H1 (cell line): Measurements from ENCODE around the gene PTPN18.

Experiments used
- EZH2 ChIP-seq: fragments of 200-600 bp; sonication (generic); IDR thresholded peaks from 2 replicates; pipeline ENCODE4 v1.7.1; 2012; ENCODE audit warnings: low read depth, mild to moderate bottlenecking, moderate library complexity, low read length, inconsistent platforms; ENCODE audit not compliant: severe bottlenecking
- POU5F1 ChIP-seq: IDR thresholded peaks from 2 replicates; pipeline ENCODE4 v1.6.1; 2011; ENCODE audit warnings: low read depth, mild to moderate bottlenecking, low read length, moderate library complexity
- TBP ChIP-seq: IDR thresholded peaks from 2 replicates; pipeline ENCODE4 v1.6.1; 2011; ENCODE audit warnings: low read depth, low read length, improper control_type of control experiment
- TCF12 ChIP-seq: IDR thresholded peaks from 2 replicates; pipeline ENCODE4 v1.6.1; 2011; ENCODE audit warnings: low read depth, mild to moderate bottlenecking, low read length
- ZNF274 ChIP-seq: IDR thresholded peaks from 2 replicates; pipeline ENCODE4 v1.7.0; 2012; ENCODE audit warnings: low read length, borderline replicate concordance; ENCODE audit errors: extremely low read depth
- TF ChIP-seq, protein P1 (sequence below), 3 experiments: IDR thresholded peaks; 1 replicate in 2 of 3; 2 replicates in 1 of 3; pipeline versions ENCODE4 v1.5.1 to v1.6.1; 2011; ENCODE audit warnings: low read length in 3 of 3, mild to moderate bottlenecking in 3 of 3, inconsistent platforms in 2 of 3, low read depth in 1 of 3, moderate library complexity in 1 of 3; ENCODE audit not compliant: insufficient read depth in 1 of 3; ENCODE audit errors: control extremely low read depth in 1 of 3

DNA sequence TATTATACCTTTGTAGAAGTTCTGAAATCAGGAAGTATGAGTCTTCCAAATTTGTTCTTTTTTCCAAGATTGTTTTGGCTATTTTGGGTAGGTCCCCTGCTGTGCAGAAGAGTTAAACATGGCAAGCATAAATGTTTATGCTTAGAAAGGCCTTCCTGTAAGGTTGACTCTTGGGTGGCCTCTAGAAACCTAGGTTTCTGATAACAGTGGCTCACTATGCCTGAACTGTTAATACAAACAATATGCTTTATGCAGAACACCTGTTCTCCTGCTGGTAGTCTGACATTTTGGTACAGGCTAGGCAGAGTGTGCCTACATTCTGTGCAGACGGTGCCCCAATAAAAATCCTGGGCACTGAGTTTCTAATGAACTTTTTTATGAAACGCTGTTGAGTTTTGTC lies 10.1 kb downstream of the PTPN18 start:
- TF ChIP-seq TBP (no peak), ZNF274 (no peak), EZH2 (no peak), POU5F1 (no peak), TCF12 (no peak)
- TF ChIP-seq, protein P1, sequence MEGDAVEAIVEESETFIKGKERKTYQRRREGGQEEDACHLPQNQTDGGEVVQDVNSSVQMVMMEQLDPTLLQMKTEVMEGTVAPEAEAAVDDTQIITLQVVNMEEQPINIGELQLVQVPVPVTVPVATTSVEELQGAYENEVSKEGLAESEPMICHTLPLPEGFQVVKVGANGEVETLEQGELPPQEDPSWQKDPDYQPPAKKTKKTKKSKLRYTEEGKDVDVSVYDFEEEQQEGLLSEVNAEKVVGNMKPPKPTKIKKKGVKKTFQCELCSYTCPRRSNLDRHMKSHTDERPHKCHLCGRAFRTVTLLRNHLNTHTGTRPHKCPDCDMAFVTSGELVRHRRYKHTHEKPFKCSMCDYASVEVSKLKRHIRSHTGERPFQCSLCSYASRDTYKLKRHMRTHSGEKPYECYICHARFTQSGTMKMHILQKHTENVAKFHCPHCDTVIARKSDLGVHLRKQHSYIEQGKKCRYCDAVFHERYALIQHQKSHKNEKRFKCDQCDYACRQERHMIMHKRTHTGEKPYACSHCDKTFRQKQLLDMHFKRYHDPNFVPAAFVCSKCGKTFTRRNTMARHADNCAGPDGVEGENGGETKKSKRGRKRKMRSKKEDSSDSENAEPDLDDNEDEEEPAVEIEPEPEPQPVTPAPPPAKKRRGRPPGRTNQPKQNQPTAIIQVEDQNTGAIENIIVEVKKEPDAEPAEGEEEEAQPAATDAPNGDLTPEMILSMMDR (IDR thresholded peaks at IDR 0.05; ENCODE audit: control extremely low read depth in 1 of 3, insufficient read depth in 1 of 3, low read depth in 1 of 3, low read length in 3 of 3), result no peak
